H54 (cell line): ENCODE measurements around the gene APBB2.
A peak's percentile ranks its signal among the peaks of the same experiment; 100 is the strongest.
"Not testable (repeated sequence)": the region's sequence is repeated elsewhere in the genome, so short reads cannot be mapped to it uniquely, and the experiment has no call there.

Experiments used
- DNase-seq: peaks from one replicate; pipeline ENCODE4 v3.0.0; 2011; ENCODE audit warnings: low spot score, mixed read lengths; ENCODE audit not compliant: insufficient read length
- FAIRE-seq: peaks from 3 replicates; lab custom pipeline; 2011; peaks lifted over from hg19 to GRCh38; lab: Jason Lieb, UNC
- POLR2A ChIP-seq: IDR thresholded peaks from 2 replicates; pipeline ENCODE4 v1.6.1; 2011; ENCODE audit warnings: low read depth, mild to moderate bottlenecking, low read length

APBB2 gene

GRCh38 chr4:40927074-40927473, 287.3 kb downstream of the APBB2 start:
- DNase-seq, result no peak
- TF ChIP-seq POLR2A, result no peak
- FAIRE-seq, result no peak

GRCh38 chr4:40924793-40925117, 289.6 kb downstream of the APBB2 start:
- FAIRE-seq (no peak), DNase-seq (no peak)
- no peak for TF ChIP-seq POLR2A

- FAIRE-seq (no peak), DNase-seq (no peak)
- no peak for TF ChIP-seq POLR2A
Observed at GRCh38 chr4:40924096-40924792, 290.1 kb downstream of the APBB2 start.

GRCh38 chr4:40923316-40924095, 290.8 kb downstream of the APBB2 start:
- TF ChIP-seq POLR2A, result no peak
- DNase-seq, result no peak
- FAIRE-seq, result no peak

GRCh38 chr4:40919976-40920375, 294.4 kb downstream of the APBB2 start:
- DNase-seq, FAIRE-seq: not testable (repeated sequence)

- DNase-seq (no peak), FAIRE-seq (no peak)
- no peak for TF ChIP-seq POLR2A
Observed at GRCh38 chr4:40918330-40918729, 296.0 kb downstream of the APBB2 start.

GRCh38 chr4:40916880-40917279, 297.5 kb downstream of the APBB2 start:
- FAIRE-seq, result no peak
- DNase-seq, result no peak

GRCh38 chr4:40916218-40916555, 298.2 kb downstream of the APBB2 start:
- FAIRE-seq, result no peak
- no peak for TF ChIP-seq POLR2A
- DNase-seq, result no peak

More at GRCh38 chr4:40916880-40917279, 297.5 kb downstream of the APBB2 start:
- no peak for TF ChIP-seq POLR2A

- FAIRE-seq, result no peak
- no peak for TF ChIP-seq POLR2A
Observed at GRCh38 chr4:40915318-40916217, 298.8 kb downstream of the APBB2 start.

GRCh38 chr4:40912460-40913184, 301.7 kb downstream of the APBB2 start:
- FAIRE-seq (no peak), DNase-seq (no peak)
- TF ChIP-seq POLR2A, result no peak

More at GRCh38 chr4:40915318-40916217, 298.8 kb downstream of the APBB2 start:
- no peak for DNase-seq

GRCh38 chr4:40910706-40911105, 303.6 kb downstream of the APBB2 start:
- no peak for TF ChIP-seq POLR2A
- no peak for FAIRE-seq
- DNase-seq, result no peak

GRCh38 chr4:40909363-40909876, 304.9 kb downstream of the APBB2 start:
- peak; percentile 48 for DNase-seq
- TF ChIP-seq POLR2A, result no peak
- FAIRE-seq, result no peak

GRCh38 chr4:40908702-40909362, 305.5 kb downstream of the APBB2 start:
- FAIRE-seq (no peak), DNase-seq (peak; percentile 57)
- TF ChIP-seq POLR2A, result no peak
